Adrenal gland (tissue), 12 donors: Measurements from ENCODE around the gene NXF1. TPM values are rescaled to one million over a fixed set of nuclear protein-coding genes. Genes with fewer than 3 reads are reported as not detected.

Source experiments
- DNase-seq, 7 donors: peaks; one replicate each; pipeline ENCODE4 v3.0.0-alpha.2; 2019 to 2020
- H3K27ac ChIP-seq, 5 donors: fragments of 200-600 bp; sonication (generic) in 4 of 5; 1 replicate in 3 of 5; 2 replicates in 2 of 5; pipeline versions ENCODE4 v1.5.1 to v1.8.0; 2016 to 2020; ENCODE audit warnings: mild to moderate bottlenecking in 1 of 5
- H3K27me3 ChIP-seq: fragments of 200-600 bp; 2 replicates; pipeline ENCODE4 v1.8.0; 2021
- H3K36me3 ChIP-seq, 2 donors: fragments of 200-600 bp; replicated peaks in 1 of 2; 1 replicate in 1 of 2; 2 replicates in 1 of 2; pipeline versions ENCODE4 v1.5.1 to v1.8.0; 2018 to 2022
- H3K4me1 ChIP-seq, 2 donors: fragments of 200-600 bp; replicated peaks in 1 of 2; 1 replicate in 1 of 2; 2 replicates in 1 of 2; pipeline versions ENCODE4 v1.5.1 to v1.8.0; 2018 to 2021
- H3K4me3 ChIP-seq, 4 donors: fragments of 200-600 bp; sonication (generic) in 3 of 4; one replicate each; pipeline ENCODE4 v1.5.1; 2016 to 2018
- H3K9me3 ChIP-seq, 3 donors: fragments of 200-600 bp; sonication (generic) in 1 of 3; replicated peaks in 1 of 3; 1 replicate in 2 of 3; 2 replicates in 1 of 3; pipeline versions ENCODE4 v1.5.1 to v1.8.0; 2016 to 2021
- CTCF ChIP-seq, 6 experiments: fragments of 450-650 bp in 4 of 6; fragments of 200-600 bp in 2 of 6; sonication (generic) in 1 of 6; IDR thresholded peaks; 1 replicate in 5 of 6; 2 replicates in 1 of 6; pipeline versions ENCODE4 v1.5.1 to v1.8.0; 2016 to 2021; ENCODE audit warnings: antibody characterized with exemption in 6 of 6, mild to moderate bottlenecking in 2 of 6, moderate library complexity in 1 of 6
- POLR2A ChIP-seq, 2 donors: fragments of 450-650 bp; IDR thresholded peaks; one replicate each; pipeline ENCODE4 v1.6.1; 2017; ENCODE audit warnings: antibody characterized with exemption in 2 of 2, mild to moderate bottlenecking in 2 of 2, moderate library complexity in 1 of 2
- WGBS, 4 donors: extraction: QIAGEN DNeasy Blood & Tissue Kit in 2 of 4; methylation state at CpG; one replicate each; pipeline versions ENCODE4 v1.1.5 to v1.1.7; 2013 to 2017; 5-methylcytosine and 5-hydroxymethylcytosine counted together
- intact Hi-C, 2 donors: fragments of 100-400 bp; cut with DNase I; formaldehyde crosslinking; loops; one replicate each; pipeline versions ENCODE4 v1.14.1 to v1.15.0; 2022 to 2023
- polyA plus RNA-seq, 3 donors: library from polyadenylated mRNA; stranded (reverse); fragments of 200-250 nt in 2 of 3; fragments of 350-450 nt in 1 of 3; fragmentation: Illumina TruSeq in 1 of 3; extraction: RNeasy Lipid Tissue Mini Kit (QIAGEN cat#74804) in 1 of 3; gene quantifications; one replicate each; pipeline ENCODE4 v1.2.3, GENCODE V29; 2013 to 2014
- total RNA-seq, 9 donors: library from RNA; depleted of rRNA in 4 of 9; stranded (reverse); fragments of >200 nt in 4 of 9; fragments of 120-200 nt in 1 of 9; fragmentation: NEBNext Ultra II Directional in 1 of 9; extraction: Animal tissue kit (Norgen Biotek cat#: 25700) in 1 of 9; gene quantifications; one replicate each; pipeline versions ENCODE4 v1.1.0 to v1.2.4, GENCODE V29; 2013 to 2023
- donor health status: healthy with polysubstance abuse.
- donor health status: Bipolar disorder and iron deficiency.
- donor health status: DM: yes; HTN: yes; CAD: no.
- donor health status: DM: no; HTN: no; CAD: no.
- donor health status: DM: no; HTN: no; CAD: no.
- donor health status: DM: yes; HTN: yes; CAD: no.

Gene NXF1
- total and polyA plus RNA-seq, 12 donors, result 32.8 to 274 (median 79.4) TPM

DNA sequence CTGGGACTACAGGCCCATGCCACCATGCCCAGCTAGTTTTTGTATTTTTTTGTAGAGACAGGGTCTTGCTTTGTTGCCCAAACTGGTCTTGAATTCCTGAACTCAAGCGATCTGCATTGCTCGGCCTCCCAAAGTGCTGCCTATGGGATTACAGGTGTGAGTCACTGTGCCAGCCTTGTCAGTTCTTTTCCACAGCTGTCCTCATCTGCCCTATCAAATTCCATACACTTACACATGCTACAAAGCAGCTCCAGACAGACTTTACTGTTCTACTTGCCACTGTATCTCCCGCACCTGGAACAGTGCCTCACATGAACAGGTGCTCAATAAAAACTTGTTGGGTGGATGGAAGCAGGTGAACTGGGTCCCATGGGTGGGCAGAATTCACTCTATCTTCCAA is 18.4 kb upstream of the NXF1 start:
- no peaks in the 10 kb centered on the region for H3K9me3 ChIP-seq
- 73 to 88% (median 84%) methylated on average over 3 of the region's 3 CpGs for WGBS, 4 donors
- no peak overlapping the region for H3K27ac ChIP-seq
- DNase-seq, result no peak
- TF ChIP-seq POLR2A (IDR thresholded peaks at IDR 0.05) (no peak), CTCF (IDR thresholded peaks at IDR 0.05) (no peak)
- no peak overlapping the region for H3K4me3 ChIP-seq
- intact Hi-C loops, result no loop called here
- no peaks in the 10 kb centered on the region for H3K27me3 ChIP-seq
- H3K4me1 ChIP-seq, result no peaks in the 10 kb centered on the region
- H3K36me3 ChIP-seq, result peaks cover 0 to 98% of the 10 kb centered on the region in 2 donors

GRCh38 chr11:62817129-62817528 is 11.9 kb upstream of the NXF1 start:
- Histone ChIP-seq H3K4me3 (no peak overlapping the region), H3K27me3 (no peaks in the 10 kb centered on the region), H3K36me3 (peaks cover 0 to 62% of the 10 kb centered on the region in 2 donors), H3K9me3 (no peaks in the 10 kb centered on the region), H3K4me1 (no peaks in the 10 kb centered on the region), H3K27ac (no peak overlapping the region)
- DNase-seq, result no peak
- no peak for TF ChIP-seq CTCF (IDR thresholded peaks at IDR 0.05)
- no peak for TF ChIP-seq POLR2A (IDR thresholded peaks at IDR 0.05)
- WGBS, 4 donors, result 81 to 91% (median 86%) methylated on average over 4 of the region's 4 CpGs
- intact Hi-C loops, result no loop called here

GRCh38 chr11:62816557-62816956 is 11.3 kb upstream of the NXF1 start:
- intact Hi-C loops, result no loop called here
- no peak for DNase-seq
- Histone ChIP-seq H3K27ac (no peak overlapping the region), H3K27me3 (no peaks in the 10 kb centered on the region), H3K4me1 (no peaks in the 10 kb centered on the region), H3K4me3 (no peak overlapping the region), H3K36me3 (peaks cover 0 to 56% of the 10 kb centered on the region in 2 donors), H3K9me3 (no peaks in the 10 kb centered on the region)
- TF ChIP-seq CTCF (IDR thresholded peaks at IDR 0.05) (no peak), POLR2A (IDR thresholded peaks at IDR 0.05) (no peak)
- 77 to 81% (median 78%) methylated on average over 8 of the region's 8 CpGs for WGBS, 4 donors

DNA sequence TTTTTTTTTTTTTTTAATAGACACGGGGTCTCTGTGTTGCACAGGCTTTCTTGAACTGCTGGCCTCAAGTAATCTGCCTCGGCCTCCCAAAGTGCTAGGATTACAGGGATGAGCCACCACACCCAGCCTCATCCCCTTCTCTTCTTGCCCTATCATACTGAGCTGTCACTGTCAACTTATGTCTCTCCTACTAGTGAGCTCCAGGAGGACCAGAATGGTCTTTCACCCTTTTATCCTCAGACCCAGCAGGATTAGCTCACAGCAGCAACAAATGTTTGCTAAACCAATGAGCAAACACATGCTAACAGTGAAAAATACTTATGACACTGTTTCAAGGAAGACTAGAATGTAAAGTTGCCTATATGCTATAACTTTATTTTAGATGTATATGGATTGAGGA is 6.4 kb upstream of the NXF1 start:
- no peak overlapping the region for H3K4me3 ChIP-seq
- peaks cover 0 to under 1% of the 10 kb centered on the region in 2 donors for H3K4me1 ChIP-seq
- H3K36me3 ChIP-seq, result peaks cover 0 to 8% of the 10 kb centered on the region in 2 donors
- 71 to 81% (median 77%) methylated on average over 2 of the region's 2 CpGs for WGBS, 4 donors
- intact Hi-C loops, result no loop called here
- no peaks in the 10 kb centered on the region for H3K27me3 ChIP-seq
- no peak for DNase-seq
- no peak overlapping the region for H3K27ac ChIP-seq
- TF ChIP-seq CTCF (IDR thresholded peaks at IDR 0.05), result no peak
- no peak for TF ChIP-seq POLR2A (IDR thresholded peaks at IDR 0.05)
- no peaks in the 10 kb centered on the region for H3K9me3 ChIP-seq
